Measurements from ENCODE around the gene HELB. TPM values are rescaled to one million over a fixed set of nuclear protein-coding genes. Genes with fewer than 3 reads are reported as not detected.
"Not testable (repeated sequence)": the region's sequence is repeated elsewhere in the genome, so short reads cannot be mapped to it uniquely, and the experiment has no call there.

Gene HELB
- total RNA-seq, 2 experiments from 2014 or later = 16.1 to 16.2 TPM

- H3K27me3 Mint-ChIP-seq = no peaks in the 10 kb centered on the region
- H3K9me3 Mint-ChIP-seq = peaks cover 2% of the 10 kb centered on the region
- no peaks in the 10 kb centered on the region for H3K36me3 Mint-ChIP-seq (ENCODE audit: low read depth)
- no peak overlapping the region for H3K4me3 Mint-ChIP-seq
- DNase-seq (no peak), ATAC-seq (no peak)
- no peak for TF ChIP-seq CTCF (IDR thresholded peaks at IDR 0.05)
- POLR2A ChIA-PET = no interaction called here
- CTCF ChIA-PET = no interaction called here
- peaks cover 23% of the 10 kb centered on the region for H3K4me1 Mint-ChIP-seq (ENCODE audit: low read depth)
- intact Hi-C loops (cut with micrococcal nuclease) = no loop called here
- no peak overlapping the region for H3K27ac Mint-ChIP-seq
Observed at GRCh38 chr12:66297080-66297479, 5.2 kb upstream of the HELB start.

DNA sequence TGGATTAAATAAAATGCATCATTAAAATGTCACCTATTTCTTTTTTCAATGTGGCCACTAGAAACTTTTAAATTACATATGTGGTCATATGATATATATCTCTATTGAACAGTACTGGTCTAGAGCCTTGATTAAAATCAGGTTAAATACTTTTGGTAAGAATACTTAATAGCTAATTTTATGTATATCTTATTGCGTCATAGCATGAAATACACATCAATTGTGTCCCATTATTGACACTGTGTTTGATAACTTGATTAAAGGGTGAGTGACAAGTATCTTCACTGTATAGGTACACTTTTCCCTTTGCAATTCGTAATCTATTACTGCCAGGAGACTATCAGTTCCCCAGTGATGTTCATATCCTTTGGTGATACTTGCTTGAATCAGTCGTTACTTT, 4.4 kb upstream of the HELB start:
- peaks cover 21% of the 10 kb centered on the region for H3K4me1 Mint-ChIP-seq (ENCODE audit: low read depth)
- H3K4me3 Mint-ChIP-seq = no peak overlapping the region
- TF ChIP-seq CTCF (IDR thresholded peaks at IDR 0.05) = no peak
- POLR2A ChIA-PET = no interaction called here
- H3K36me3 Mint-ChIP-seq (ENCODE audit: low read depth) = peaks cover 4% of the 10 kb centered on the region
- CTCF ChIA-PET = no interaction called here
- intact Hi-C loops (cut with micrococcal nuclease) = no loop called here
- H3K27me3 Mint-ChIP-seq = no peaks in the 10 kb centered on the region
- H3K27ac Mint-ChIP-seq = no peak overlapping the region
- H3K9me3 Mint-ChIP-seq = peaks cover 2% of the 10 kb centered on the region
- ATAC-seq = no peak
- DNase-seq = no peak

DNA sequence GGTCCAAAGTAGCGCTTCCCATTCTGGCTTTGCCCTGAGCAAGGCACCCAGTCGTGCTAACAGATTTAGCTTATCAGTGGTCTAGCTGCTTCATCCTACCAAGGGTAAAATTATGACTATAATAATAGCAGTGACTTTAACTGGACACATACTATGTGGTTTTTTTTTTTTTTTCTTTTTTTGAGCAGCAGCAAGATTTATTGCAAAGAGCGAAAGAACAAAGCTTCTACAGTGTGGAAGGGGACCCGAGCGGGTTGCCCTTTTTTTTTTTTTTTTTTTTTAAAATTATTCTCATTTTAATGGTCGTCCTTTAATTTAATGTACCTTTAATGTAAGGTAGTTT, 505 bp downstream of the HELB start:
- Mint-ChIP-seq H3K4me3 (peak overlapping the region; percentile 100), H3K4me1 (ENCODE audit: low read depth) (peaks cover 37% of the 10 kb centered on the region), H3K27me3 (no peaks in the 10 kb centered on the region), H3K36me3 (ENCODE audit: low read depth) (peaks cover 34% of the 10 kb centered on the region), H3K27ac (peak overlapping the region; percentile 100), H3K9me3 (no peaks in the 10 kb centered on the region)
- POLR2A ChIA-PET = interaction anchor here (0.9 to 2.6 kb wide), 12 partner anchors 8 to 172 kb away, joined by 3 to 13 read pairs (median 6); partner anchors contain the start of genes LLPH and TMBIM4
- no peak for TF ChIP-seq CTCF (IDR thresholded peaks at IDR 0.05)
- intact Hi-C loops (cut with micrococcal nuclease) = loop anchor here (10.0 kb wide), 1 partner anchor 138 kb away; the partner anchor contains the start of gene TMBIM4
- ATAC-seq = no peak
- CTCF ChIA-PET = interaction anchor here (0.6 to 3.0 kb wide), 5 partner anchors 9 to 33 kb away, joined by 3 to 12 read pairs (median 3); no protein-coding TSS in a partner anchor
- DNase-seq = no peak

GRCh38 chr12:66303316-66303804, 1.1 kb downstream of the HELB start:
- not testable (repeated sequence) for H3K9me3 Mint-ChIP-seq, H3K27me3 Mint-ChIP-seq
- peaks cover 39% of the 10 kb centered on the region for H3K36me3 Mint-ChIP-seq (ENCODE audit: low read depth)
- DNase-seq (peak; percentile 42), ATAC-seq (peak; percentile 59)
- ChIA-PET CTCF (interaction anchor here (1.2 to 3.0 kb wide), 4 partner anchors 15 to 133 kb away, joined by 3 to 12 read pairs (median 4); partner anchors contain the start of gene TMBIM4), POLR2A (interaction anchor here (0.7 to 2.6 kb wide), 11 partner anchors 8 to 469 kb away, joined by 3 to 13 read pairs (median 6); partner anchors contain the start of gene LLPH)
- H3K27ac Mint-ChIP-seq = peak overlapping the region; percentile 100
- intact Hi-C loops (cut with micrococcal nuclease) = loop anchor here (10.0 kb wide), 1 partner anchor 139 kb away; the partner anchor contains the start of gene TMBIM4
- H3K4me3 Mint-ChIP-seq = peak overlapping the region; percentile 100
- H3K4me1 Mint-ChIP-seq (ENCODE audit: low read depth) = peaks cover 42% of the 10 kb centered on the region

DNA sequence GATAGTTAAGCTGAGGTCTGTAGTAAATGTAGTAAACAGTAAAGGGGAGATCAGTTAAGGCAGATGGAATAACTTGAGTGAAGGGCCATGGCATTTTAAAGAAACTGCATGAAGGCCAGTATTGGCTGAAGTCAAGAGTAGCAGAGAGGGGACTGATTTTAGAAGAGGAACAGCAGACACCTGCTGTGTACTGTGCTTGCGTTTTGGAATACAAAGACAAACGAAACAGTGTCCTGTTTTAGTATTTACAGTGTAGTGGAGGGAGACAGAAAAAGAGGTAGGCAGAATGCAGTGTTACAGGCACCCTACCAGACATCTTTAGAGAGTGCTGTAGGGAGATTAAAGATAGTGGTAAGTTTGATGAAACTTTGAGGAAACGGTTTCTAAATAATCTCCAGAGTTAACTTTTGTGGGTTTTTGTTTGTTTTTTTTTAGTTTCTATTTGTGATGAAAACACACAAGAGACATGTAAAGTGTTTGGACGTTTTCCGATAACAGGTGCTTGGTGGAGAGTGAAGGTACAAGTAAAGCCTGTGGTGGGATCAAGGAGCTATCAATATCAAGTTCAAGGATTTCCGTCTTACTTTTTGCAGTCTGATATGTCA, 2.1 kb downstream of the HELB start:
- intact Hi-C loops (cut with micrococcal nuclease) = loop anchor here (10.0 kb wide), 1 partner anchor 140 kb away; the partner anchor contains the start of gene TMBIM4
- Mint-ChIP-seq H3K27me3 (no peaks in the 10 kb centered on the region), H3K27ac (peak overlapping the region; percentile 100), H3K4me3 (peak overlapping the region; percentile 100), H3K9me3 (no peaks in the 10 kb centered on the region), H3K36me3 (ENCODE audit: low read depth) (peaks cover 44% of the 10 kb centered on the region), H3K4me1 (ENCODE audit: low read depth) (peaks cover 47% of the 10 kb centered on the region)
- no peak for ATAC-seq
- ChIA-PET CTCF (interaction anchor here (0.7 to 1.5 kb wide), 4 partner anchors 10 to 134 kb away, joined by 3 to 6 read pairs (median 3); partner anchors contain the start of gene TMBIM4), POLR2A (interaction anchor here (1.9 kb wide), 1 partner anchor 26 kb away, joined by 6 read pairs; no protein-coding TSS in a partner anchor)
- no peak for DNase-seq
- TF ChIP-seq CTCF (IDR thresholded peaks at IDR 0.05) = no peak

Data from activated CD8-positive, alpha-beta T cell treated with anti-CD3 and anti-CD28 coated beads for 36 hours (primary cell).